Tongue (tissue), 2 donors: ENCODE results near the gene TACC3. TPM values are rescaled to one million over a fixed set of nuclear protein-coding genes. Genes with fewer than 3 reads are reported as not detected.

Experiments used
- DNase-seq: peaks from one replicate; pipeline ENCODE4 v3.0.0-alpha.2; 2015
- total RNA-seq: library from RNA; depleted of rRNA; stranded (reverse); fragments of >200 nt; gene quantifications from one replicate; pipeline ENCODE4 v1.2.3, GENCODE V29; 2014

The TACC3 gene
- total RNA-seq, 1 donor from 2014 or later = 17.2 TPM

DNA sequence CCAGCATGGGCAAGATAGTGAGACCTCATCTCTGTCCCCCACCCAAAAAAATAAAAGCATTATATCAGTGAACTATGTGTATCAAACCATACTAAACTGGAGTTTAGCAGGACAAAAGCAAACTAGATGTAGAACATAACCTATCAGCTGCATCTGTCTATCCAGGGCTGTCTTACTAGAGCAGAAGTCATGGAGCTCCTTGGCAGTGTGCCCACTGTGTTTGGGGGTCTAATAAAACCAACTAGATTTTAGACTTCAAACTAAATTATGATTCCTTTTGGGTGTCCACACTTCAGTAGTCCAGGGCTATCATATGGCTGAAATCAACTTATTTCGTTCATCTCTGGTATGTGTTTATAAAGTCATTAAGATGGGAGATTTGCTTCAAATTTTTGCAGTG, 17.5 kb upstream of the TACC3 start:
- no peak for DNase-seq

DNA sequence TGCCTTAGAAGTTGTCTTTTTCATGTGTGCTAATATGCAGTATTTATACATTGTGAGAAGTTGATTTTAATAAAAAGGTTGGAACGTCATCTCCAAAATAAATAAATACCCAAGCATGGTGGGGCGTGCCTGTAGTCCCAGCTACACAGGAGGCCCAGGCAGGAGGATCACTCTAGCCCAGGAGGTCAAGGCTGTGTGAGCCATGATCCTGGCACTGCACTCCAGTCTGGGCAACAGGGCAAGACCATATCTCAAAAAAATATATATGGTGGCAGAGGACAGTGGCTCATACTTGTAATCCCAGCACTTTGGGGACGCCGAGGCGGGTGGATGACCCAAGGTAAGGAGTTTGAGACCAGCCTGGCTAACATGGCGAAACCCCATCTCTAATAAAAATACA, 15.6 kb upstream of the TACC3 start:
- DNase-seq = no peak

DNA sequence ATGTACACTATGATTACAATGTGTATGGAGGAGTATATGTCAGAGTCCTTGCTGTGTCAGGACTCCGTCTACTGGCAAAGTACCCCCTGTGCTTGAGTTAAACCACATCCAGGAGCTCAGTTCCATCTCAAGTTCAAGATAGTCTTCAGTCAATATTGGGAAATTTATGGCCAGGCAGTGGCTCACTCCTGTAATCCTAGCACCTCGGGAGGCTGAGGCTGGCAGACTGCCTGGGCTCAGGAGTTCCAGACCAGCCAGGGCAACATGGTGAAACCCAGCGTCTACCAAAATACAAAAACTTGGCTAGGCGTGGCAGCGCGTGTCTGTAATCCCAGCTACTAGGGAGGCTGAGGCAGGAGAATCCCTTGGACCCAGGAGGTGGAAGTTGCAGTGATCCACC, 15.0 kb upstream of the TACC3 start:
- DNase-seq = no peak

DNA sequence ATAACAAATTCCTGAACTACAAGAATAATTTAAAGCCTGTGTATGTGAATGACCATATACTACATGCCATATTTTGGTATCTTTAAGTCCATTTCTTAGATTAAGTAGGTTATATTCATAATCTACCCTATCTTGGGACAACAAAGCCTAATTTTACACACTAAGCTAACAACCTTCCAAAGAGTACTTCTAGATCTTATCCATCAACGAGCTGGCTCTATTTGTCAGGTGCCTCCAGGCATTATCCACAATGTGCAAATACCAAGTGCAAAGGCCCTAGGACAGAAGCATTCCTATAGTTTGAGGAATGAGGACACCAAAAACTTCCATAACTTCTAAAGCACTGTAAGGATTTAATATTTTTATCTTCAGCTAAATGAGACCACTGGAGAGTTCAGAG, 12.7 kb upstream of the TACC3 start:
- no peak for DNase-seq

DNA sequence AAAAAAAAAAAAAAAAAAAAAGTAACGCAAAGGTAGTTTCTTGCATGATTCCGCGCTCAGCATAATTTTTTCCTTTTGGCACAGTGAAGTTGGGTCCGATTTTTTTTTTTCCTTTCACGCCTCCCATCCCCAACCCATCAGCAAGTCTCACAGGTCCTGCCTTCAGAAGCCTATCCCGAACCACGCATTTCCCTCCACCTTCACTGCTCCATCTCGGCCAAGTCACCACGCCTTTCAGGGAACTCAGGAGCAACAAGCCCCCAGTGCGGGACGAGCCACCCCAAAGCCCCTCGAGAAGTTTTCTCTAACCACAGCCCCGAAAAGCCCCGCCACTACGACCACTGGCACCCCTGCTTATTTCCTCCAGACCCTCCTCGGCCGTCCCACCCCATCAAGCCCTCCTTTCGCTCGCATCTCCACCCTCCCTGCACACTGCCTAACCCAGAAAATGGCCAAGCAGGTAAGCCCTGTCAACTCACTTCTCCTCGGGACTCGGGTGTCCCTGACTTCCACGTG, 10.2 kb upstream of the TACC3 start:
- no peak for DNase-seq

DNA sequence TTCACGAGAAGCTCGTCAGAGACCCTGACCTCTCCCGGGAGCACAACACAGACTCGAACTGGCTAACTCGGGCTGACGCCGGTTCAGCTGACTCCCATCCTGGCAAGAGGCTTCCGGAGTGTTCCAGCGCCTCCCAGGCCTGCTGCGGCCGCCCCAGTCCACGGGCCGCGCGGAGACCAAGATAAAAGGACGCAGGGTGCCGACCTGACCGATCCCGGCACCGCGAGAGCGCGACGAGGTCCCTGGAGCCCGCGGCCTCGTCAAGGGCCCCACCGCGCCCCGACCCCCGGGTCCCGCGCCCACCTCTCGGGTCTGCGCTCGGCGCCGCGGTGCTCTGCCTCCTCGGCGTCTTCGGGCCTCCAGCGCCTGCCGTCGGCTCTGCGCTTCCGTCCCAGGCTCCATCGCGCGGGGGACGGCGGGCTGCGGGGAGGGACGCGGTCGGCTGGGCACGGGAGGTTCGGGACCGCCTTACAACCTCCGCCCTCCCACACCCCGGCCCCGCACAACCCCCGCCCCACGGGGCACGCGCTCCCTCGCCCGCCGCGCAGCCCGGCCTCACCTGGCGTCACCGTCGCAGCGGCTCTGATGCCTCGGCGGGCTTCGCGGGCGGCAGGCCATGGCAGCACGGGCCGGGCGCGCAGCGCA, 9.6 kb upstream of the TACC3 start:
- peak; percentile 50 for DNase-seq

DNA sequence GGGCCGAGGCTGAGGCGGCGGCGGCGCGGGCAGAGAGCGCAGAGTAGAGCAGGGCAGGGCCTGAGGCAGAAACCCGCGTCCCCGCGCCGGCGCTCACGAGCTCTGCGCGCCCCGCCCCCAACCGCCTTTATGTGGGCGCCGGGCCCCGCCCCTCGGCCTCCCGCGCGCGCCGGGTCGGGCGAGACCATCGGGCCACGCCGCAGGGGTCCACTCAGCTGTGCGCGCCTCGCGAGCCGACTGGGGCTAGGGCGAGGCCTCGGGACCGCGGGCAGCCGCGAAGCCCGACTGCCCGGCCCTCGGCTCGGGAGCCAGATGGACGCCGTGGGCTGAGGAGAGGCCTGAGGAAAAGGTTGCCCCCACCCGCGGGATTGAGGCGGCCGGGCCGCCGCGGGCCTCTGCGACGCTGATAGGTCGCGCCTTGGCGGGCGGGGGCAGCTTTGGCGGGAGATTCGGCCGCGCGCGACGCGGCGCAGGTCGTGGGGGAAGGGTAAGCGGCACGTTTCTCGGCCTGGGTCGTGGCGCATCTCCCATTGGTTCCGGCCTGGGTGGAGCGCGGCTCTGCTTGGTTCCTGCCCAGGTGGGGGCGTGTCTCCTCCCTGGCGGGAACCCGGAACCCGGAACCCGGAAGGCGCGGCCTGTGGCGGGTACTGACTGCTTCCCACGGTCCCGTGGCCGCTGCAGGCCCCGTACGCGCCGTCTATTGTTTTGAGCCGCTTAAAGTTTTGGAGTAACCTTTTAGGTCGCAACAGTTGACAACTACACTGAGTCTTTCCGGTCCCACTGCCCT, 8.9 kb upstream of the TACC3 start, which contains the start of gene SLBP:
TSS of gene SLBP (minus strand) at position 104 of the 787 bp plus-strand sequence. CDS start 131 bp downstream, outside the sequence.
- peak; percentile 95 for DNase-seq

DNA sequence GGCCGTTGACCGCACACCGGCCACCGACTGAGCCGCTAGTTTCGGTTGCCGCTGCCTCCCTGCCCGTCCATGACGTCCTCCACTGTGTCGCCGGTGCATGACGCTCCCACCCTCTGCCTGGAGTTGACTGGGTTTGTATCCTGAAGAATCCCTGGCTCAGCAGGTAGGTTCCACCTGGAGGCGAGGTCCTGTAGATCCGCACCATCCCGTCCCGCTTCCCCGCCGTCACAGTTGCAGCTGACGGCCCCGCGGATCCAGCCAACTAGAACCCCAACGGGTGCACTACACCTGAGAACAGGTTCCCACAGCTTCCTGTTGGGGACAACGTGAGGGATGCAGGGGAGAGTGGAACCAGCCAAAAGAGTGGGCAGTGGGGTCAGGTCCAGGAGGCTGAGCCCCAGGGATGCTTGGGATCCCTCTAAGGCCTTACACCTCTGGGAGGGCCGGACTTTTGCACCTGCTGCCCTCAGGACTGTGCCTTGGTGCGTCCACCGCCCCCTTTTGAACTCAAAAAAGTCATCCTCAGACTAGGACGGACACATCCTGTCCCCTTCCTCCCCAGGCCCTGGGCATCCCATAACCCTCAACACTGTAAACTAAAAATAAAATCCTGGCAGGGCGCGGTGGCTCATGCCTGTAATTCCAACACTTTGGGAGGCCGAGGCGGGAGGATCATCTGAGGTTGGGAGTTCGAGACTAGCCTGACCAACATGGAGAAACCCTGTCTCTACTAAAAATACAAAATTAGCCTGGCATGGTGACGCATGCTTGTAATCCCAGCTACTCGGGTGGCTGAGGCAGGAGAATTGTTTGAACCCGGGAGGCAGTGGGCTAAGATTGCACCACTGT, 8.1 kb upstream of the TACC3 start:
- no peak for DNase-seq

DNA sequence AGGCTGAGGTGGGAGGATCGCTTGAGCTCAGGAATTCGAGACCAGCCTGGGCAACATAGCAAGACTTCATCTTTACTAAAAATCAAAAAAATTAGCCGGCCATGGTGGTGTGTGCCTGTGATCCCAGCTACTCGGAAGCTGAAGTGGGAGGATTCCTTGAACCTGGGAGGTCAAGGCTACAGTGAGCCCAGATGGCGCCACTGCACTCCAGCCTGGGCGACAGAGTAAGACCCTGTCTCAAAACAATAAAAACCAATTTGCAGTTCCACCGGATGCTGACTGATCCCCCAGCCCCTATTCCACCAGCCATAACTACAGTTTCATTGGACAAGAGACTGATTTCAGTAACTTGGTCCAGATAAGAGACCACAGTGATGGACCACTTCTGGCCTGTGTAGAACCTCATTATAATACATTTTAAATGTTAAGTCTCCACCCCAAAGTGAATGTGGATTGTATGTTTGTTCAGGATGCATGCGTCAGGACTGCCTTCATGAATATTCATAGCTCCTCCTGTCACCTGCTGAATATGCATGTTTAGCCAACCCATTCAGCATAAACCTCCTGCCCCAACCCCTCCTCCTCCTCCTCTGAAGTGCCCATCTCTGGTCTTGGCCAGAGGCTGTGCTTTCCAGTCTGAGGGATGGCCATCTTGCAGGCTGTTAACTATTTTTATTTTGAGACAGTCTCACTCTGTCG, 6.9 kb upstream of the TACC3 start:
- DNase-seq = no peak

DNA sequence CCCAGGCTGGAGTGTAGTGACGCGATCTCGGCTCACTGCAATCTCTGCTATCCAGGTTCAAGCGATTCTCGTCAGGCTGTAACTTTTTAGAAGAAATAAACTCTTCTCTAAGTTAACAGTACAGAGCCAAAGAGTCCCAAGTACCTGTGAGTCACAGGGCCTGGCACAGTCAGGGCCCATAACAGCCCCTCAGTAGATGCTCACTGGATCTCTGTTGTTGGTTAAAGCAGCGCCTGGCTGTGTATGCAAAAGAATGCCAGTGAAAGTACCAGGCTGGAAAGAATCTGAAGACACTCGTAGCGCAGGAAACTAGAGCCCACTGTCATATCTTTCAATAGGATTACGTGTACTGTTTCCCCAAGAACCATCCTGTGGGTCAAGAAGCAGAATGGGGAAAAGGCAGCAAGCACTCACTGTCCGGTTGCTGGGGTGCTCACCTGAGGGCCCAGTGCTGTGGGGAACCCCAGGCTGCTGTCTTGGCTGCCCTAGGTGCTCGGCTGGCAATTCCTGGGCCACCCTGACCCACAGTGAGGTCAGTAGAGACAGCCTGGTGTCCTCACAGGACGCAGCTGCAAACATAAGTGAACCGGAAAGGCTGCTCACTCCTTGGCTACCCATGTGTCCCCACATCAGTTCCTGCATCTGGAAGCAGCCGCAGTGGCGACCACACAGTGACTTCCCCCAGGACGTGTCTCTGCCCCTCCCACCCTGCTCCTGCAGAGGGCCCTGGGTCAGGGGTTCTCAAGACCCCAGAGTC, 6.1 kb upstream of the TACC3 start:
- DNase-seq = no peak

DNA sequence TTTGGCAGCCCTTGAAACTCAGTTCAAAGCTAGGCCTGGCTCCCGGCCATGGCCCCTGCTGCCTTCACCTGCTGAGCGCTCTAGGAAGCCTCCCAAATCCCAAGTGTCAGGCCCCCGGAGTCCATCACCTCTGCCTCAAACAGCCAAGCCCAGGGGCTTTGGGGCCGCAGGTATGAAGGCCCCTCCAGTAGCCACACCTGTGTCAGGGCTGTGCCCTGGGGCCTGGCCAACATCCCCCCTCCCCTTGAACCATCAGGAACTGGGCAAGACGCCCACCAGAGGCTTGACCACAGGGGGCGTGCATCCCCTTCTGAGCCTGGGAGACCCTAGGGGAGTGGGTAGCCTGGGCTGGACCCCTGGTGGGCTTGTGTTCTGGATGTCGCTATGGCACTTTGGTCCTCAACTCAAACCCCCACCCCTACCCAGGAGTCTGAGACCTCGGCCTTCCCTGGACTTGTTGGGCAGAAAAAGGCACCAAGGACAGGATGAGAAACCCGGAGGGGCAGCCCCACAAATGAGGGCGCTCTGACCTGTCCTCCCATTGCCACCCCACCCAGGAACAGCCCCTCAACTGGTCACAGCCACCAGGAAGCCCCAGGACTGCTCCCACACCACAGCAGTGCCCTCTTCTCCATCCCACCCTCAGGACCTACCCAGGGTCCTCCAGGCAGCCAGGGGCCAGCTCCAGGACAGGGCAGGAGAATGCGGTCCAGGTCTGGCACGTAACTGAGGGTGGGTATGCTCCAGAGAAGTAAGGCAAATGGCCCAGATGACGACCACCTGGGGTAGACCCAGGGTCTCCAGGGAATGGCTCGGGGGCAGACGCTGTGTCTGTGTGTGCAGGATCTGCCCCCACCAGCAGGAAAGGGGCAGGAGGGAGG, 5.0 kb upstream of the TACC3 start:
- DNase-seq = no peak

DNA sequence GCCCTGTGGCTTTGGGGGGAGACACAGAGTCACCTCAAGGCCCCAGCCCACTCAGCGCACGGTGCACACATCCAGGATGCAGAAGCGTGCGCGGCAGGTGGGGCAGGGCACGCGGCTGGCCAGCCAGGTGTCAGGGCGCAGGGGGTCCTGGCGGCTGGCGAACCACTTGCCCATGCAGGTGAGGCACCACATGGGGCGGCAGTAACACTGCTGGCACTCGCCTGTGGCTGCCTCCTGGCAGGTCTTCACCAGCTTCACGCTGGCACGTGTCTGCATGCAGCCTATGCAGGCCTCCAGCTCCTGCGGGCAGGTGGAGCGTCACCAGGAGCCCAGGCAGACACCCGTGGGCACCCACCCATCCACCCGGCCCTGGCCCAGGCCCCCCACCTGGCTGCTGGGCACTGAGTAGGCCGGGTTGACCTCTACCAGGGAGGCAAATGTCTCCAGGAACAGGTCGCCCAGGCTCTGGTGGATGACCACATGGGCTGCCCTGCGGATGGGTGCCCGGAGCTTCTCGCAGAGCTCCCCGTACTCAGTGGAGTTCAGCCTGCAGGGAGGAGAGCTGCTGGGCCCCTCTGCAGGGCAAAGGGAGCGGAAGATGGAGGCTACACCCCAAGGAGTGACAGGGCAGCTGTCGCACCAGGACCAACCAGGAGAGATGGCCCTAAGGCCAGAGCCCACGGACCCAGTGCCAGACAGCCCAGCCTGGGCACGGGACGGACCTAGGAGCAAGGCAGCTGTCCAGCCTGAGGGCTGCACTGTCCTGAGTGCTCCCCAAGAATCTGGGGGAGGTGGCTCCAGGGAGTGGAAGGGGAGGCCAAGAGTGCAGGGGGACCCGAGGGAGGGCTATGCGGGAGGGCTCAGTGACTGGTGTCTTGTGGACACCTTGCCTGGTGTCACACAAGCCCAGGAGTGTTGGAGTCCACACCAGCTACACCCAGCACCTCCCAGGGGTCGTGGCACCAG, 3.9 kb upstream of the TACC3 start:
- DNase-seq = no peak

DNA sequence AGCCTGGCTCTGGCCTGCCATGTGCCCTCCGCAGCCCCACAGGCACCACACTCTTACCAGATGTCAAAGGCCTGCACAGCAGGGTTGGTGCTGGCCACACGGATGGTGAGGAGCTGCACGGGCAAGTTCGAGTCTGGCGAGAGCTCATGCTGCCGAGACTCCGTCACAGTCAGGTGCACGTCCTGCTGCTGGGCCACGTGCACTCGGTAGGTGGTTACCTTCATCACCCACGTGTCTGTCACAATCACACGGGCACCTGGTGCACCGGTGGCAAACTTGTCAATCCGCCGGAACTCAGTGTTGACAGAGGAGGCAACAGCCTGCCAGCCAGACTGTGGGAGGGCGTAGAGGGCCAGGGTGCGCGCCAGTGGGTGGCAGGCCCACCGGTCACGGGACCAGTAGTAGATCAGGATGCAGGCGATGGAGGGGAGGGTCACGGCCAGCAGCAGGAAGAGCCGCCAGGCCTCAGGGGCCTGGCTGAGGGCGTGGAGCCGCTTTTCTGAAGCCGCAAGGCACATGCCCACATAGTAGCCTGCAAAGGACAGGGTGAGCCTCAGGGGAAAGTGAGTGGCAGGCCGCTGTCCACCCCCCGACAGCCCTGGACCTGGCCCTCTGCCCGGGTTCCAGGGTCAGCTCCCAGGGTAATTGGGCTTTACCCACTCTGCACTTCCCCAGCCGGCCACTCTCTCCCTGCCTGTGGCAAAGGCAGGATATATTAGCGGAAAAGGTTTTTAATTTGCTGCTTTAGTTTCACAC, 3.0 kb upstream of the TACC3 start:
- no peak for DNase-seq

DNA sequence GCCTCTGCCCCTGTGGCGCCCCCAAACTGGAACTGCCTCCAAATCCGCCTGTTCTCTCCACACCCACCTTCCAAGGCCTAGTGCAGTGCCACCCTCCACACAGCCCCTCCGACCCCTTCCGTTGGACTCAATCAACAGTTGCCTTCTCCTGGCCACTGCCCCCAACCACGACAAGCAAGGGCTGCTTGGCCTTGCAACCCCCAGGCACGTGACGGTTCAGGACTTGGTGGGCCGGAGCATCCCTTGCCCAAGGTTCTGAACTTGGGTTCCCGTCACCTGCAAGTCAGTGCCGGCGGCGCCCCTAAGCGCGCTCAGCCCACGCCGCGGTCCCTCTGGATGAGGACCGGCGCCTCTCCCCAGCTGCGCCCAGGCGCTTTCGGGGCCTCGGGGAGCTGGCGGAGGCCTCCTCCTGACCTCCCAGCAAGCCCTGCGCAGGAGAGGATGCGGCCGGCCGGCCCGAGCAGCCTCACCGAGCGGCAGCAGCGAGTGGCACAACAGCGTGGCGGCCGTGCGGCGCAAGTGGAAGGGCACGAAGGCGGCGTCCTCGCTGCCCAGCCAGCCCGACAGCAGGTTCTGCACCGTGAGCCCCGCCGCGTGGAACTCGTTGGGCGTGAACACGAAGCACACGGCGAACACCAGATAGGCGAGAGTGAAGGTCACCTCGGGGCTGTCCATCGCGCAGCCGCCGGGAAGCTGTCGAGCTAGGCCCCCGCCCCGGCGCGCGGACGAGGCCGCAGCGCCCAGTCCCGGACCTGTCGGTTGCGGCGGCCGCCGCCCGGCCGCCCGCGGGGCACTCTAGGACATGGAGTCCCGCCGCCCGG, 948 bp upstream of the TACC3 start:
- peak; percentile 47 for DNase-seq

DNA sequence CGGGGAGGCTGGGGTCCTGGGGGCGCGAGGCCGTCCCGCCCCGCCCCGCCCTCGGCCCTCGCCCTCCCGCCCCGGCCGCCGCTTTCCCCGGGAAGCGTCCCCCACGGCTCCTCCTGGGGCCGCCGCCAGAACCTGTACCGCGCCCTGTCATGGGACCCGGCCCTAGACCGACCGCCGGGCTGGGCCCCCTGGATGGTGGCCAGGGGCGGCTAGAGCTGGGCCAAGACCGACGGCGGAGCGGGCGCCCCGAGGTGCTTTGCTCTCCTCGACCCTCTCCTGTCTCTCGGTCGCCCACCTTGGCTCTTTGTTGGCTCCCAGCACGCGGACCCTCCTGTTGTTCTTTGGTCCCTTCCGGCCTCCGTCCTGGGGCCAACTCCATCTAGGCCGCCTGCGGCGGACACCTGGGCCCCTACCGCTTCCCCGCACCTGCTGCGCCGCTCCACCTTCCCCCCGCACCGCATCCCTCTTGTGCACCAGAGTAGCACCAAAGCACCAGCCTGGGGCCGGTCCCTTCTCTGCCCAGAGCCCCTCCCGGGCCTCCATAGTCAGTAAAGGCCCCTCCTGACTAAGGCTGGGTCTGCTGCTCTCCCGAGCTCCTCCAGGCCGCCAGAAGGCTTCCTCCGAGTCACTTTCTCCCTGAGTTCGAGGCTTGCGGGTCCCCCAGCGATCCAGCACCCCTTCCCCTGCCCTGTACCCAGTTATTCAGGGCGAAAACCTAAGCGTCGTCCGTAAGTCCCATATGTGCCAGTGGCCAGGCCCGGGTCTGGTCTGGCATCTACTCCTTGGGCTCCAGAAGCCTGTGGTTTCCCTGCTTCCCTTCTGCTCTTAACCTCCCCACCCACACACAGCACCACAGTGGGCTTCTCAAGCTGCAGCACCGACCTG, 587 bp downstream of the TACC3 start:
- no peak for DNase-seq

DNA sequence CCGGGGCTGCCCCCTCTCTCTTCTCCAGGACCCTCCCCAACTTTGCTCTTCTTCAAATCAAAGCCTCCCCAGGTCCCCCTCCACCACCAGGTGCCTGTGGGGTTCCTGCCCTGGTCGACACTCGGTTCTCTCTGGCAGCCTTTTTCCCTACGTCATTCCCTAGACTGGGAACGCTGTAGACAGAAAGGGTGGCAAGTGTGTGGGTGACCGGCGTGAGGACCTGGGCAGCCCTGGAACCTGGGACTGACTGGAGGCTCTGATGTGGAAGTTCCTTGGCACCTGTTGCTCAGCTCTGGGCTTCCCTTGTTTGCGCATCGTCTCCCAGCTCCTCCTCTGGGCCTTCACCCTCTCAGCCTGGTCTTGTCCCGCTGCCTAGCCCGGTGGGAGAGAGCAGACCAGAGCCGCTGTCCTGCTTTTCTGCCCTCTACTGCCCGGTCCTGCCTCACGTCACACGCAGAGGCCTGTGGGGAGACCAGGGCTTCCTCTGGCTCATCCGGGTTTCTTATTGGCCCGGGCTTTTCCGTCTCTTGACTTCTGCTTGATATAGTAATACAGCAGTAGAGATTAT, 1.3 kb downstream of the TACC3 start:
- DNase-seq = no peak
